Ascending aorta (tissue), 2 donors: ENCODE measurements around the gene PANK1. TPM values are rescaled to one million over a fixed set of nuclear protein-coding genes. Genes with fewer than 3 reads are reported as not detected.
A peak's percentile ranks its signal among the peaks of the same experiment; 100 is the strongest.

ENCODE experiments used
- DNase-seq, 2 donors: peaks; one replicate each; pipeline ENCODE4 v3.0.0-alpha.2; 2019; ENCODE audit warnings: low spot score in 2 of 2
- H3K27ac ChIP-seq, 2 donors: fragments of 200-600 bp; sonication (generic); one replicate each; pipeline ENCODE4 v1.5.1; 2016 to 2017; ENCODE audit warnings: mild to moderate bottlenecking in 1 of 2
- H3K27me3 ChIP-seq: fragments of 200-600 bp; sonication (generic); one replicate; pipeline ENCODE4 v1.5.1; 2017
- H3K36me3 ChIP-seq, 2 donors: fragments of 200-600 bp; sonication (generic); one replicate each; pipeline ENCODE4 v1.5.1; 2016
- H3K4me1 ChIP-seq, 2 donors: fragments of 200-600 bp; sonication (generic); one replicate each; pipeline ENCODE4 v1.5.1; 2016 to 2017; ENCODE audit warnings: mild to moderate bottlenecking in 1 of 2
- H3K4me3 ChIP-seq, 2 donors: fragments of 200-600 bp; sonication (generic); one replicate each; pipeline ENCODE4 v1.5.1; 2016 to 2017; ENCODE audit warnings: mild to moderate bottlenecking in 1 of 2
- H3K9me3 ChIP-seq, 2 donors: fragments of 200-600 bp; sonication (generic); one replicate each; pipeline ENCODE4 v1.5.1; 2016
- intact Hi-C: fragments of 100-400 bp; cut with DNase I; formaldehyde crosslinking; loops from one replicate; pipeline ENCODE4 v1.15.1; 2023
- total RNA-seq: library from RNA; depleted of rRNA; stranded (reverse); fragments of >200 nt; gene quantifications from one replicate; pipeline ENCODE4 v1.1.0, GENCODE V29; 2016
- TF ChIP-seq, protein P1 (sequence below), 3 experiments: fragments of 200-600 bp in 2 of 3; fragments of 450-650 bp in 1 of 3; sonication (generic) in 2 of 3; IDR thresholded peaks; one replicate each; pipeline ENCODE4 v1.5.1; 2016 to 2019; ENCODE audit warnings: antibody characterized with exemption in 3 of 3, mild to moderate bottlenecking in 1 of 3, moderate library complexity in 1 of 3

PANK1 gene
- total RNA-seq, 1 donor from 2014 or later, result 1.5 TPM

DNA sequence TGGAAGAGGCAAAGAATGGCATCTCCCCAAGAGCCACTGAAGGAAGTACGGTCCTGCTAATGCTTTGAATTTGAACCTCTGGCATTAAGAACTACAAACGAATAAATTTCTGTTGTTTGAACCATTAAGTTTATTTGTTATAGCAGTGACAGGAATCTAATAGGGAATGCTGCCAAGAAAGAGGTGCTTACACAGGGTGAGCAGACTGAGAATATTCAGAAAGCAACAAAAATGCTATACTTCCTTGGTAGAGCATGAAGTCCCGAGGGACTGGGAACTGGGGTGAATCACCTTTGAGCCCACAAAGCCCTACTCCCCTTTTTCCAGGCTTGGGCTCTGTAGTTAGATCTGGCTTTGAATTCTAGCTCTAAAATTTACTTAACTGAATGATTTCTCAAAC, 45.0 kb downstream of the PANK1 start:
- no peak overlapping the region for H3K4me3 ChIP-seq
- H3K27ac ChIP-seq, result no peak overlapping the region
- H3K36me3 ChIP-seq, result no peaks in the 10 kb centered on the region
- no peak for DNase-seq
- TF ChIP-seq, protein P1, sequence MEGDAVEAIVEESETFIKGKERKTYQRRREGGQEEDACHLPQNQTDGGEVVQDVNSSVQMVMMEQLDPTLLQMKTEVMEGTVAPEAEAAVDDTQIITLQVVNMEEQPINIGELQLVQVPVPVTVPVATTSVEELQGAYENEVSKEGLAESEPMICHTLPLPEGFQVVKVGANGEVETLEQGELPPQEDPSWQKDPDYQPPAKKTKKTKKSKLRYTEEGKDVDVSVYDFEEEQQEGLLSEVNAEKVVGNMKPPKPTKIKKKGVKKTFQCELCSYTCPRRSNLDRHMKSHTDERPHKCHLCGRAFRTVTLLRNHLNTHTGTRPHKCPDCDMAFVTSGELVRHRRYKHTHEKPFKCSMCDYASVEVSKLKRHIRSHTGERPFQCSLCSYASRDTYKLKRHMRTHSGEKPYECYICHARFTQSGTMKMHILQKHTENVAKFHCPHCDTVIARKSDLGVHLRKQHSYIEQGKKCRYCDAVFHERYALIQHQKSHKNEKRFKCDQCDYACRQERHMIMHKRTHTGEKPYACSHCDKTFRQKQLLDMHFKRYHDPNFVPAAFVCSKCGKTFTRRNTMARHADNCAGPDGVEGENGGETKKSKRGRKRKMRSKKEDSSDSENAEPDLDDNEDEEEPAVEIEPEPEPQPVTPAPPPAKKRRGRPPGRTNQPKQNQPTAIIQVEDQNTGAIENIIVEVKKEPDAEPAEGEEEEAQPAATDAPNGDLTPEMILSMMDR (IDR thresholded peaks at IDR 0.05), result no peak
- H3K27me3 ChIP-seq, result no peaks in the 10 kb centered on the region
- intact Hi-C loops, result no loop called here
- no peaks in the 10 kb centered on the region for H3K9me3 ChIP-seq
- H3K4me1 ChIP-seq, result no peaks in the 10 kb centered on the region

DNA sequence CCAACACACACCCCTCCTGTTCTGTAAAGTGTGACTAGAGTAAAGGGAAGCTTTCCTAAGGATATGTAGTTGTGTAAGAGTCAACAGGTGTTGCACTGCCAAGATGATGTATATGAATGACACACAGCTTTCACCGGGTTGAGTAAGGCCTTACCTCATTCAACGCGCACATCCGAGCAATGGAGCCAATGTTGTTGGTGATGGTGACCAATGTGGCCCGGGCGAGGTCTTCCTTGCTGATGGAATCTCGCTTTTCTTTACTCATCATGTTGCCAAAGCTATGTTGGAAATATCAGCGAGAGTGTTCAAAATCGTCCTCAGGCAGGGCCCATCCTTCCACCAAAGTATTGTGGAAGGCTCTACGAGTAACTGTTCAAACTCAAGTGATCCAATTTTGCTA, 52.0 kb downstream of the PANK1 start:
- intact Hi-C loops, result no loop called here
- no peak overlapping the region for H3K27ac ChIP-seq
- H3K36me3 ChIP-seq, result no peaks in the 10 kb centered on the region
- H3K9me3 ChIP-seq, result no peaks in the 10 kb centered on the region
- no peak for DNase-seq
- H3K4me1 ChIP-seq, result peaks cover 0 to 6% of the 10 kb centered on the region in 2 donors
- TF ChIP-seq, protein P1 (IDR thresholded peaks at IDR 0.05), result no peak
- H3K4me3 ChIP-seq, result no peak overlapping the region
- H3K27me3 ChIP-seq, result no peaks in the 10 kb centered on the region

DNA sequence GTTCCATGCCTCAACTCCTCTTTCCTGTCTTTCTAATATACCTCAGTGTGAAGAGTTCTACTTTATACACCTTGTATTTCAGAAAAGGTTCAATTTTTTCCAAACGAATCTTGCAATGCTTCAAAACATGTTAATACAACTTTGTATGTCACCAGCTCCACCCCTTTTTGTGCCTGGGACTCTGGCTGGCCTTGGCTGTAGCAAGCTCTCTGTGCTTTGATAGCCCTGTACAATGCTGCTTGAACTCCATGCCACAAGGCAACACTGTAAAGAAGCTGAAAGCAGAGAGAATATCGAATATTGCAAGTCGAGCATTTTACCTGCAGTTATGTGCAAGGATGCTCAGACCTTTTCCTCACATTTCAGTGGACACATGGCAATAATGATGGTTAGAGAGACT, 52.5 kb downstream of the PANK1 start:
- intact Hi-C loops, result no loop called here
- Histone ChIP-seq H3K4me1 (peaks cover 0 to 6% of the 10 kb centered on the region in 2 donors), H3K27ac (peak overlapping the region in 1 of 2 donors; percentile 19)

DNA sequence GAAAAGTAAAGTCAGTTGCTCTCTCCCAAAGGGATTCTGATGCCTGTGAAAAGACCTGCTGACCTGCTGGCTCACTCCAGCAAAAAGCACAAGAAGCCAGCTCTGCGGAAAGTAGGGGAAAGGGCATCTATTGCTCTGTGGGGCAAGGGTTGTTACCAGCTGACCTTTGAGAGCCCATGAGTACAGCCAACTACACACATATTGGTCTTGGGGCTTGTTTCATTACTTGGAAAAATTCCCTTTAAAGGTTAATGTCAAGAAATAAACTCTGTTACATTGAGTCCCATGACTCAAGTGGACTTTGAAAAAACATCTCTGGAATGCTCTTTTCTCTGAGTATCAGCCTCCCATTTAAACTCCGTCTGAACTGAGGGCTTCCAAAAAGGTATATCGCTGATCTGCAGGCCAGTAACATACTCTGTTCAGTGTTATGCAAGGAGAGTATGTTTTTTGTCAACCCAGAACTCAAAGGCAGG, 53.2 kb downstream of the PANK1 start:
- Histone ChIP-seq H3K27ac (peak overlapping the region; percentile 19 to 47), H3K36me3 (no peaks in the 10 kb centered on the region), H3K27me3 (no peaks in the 10 kb centered on the region), H3K9me3 (no peaks in the 10 kb centered on the region), H3K4me3 (no peak overlapping the region), H3K4me1 (peaks cover 0 to 6% of the 10 kb centered on the region in 2 donors)
- TF ChIP-seq, protein P1 (IDR thresholded peaks at IDR 0.05), result no peak
- intact Hi-C loops, result no loop called here
- DNase-seq, result no peak

More for the DNA sequence above, 52.5 kb downstream of the PANK1 start:
- TF ChIP-seq, protein P1 (IDR thresholded peaks at IDR 0.05), result no peak
- H3K36me3 ChIP-seq, result no peaks in the 10 kb centered on the region
- no peak overlapping the region for H3K4me3 ChIP-seq
- H3K27me3 ChIP-seq, result no peaks in the 10 kb centered on the region
- no peaks in the 10 kb centered on the region for H3K9me3 ChIP-seq
- DNase-seq, result no peak

DNA sequence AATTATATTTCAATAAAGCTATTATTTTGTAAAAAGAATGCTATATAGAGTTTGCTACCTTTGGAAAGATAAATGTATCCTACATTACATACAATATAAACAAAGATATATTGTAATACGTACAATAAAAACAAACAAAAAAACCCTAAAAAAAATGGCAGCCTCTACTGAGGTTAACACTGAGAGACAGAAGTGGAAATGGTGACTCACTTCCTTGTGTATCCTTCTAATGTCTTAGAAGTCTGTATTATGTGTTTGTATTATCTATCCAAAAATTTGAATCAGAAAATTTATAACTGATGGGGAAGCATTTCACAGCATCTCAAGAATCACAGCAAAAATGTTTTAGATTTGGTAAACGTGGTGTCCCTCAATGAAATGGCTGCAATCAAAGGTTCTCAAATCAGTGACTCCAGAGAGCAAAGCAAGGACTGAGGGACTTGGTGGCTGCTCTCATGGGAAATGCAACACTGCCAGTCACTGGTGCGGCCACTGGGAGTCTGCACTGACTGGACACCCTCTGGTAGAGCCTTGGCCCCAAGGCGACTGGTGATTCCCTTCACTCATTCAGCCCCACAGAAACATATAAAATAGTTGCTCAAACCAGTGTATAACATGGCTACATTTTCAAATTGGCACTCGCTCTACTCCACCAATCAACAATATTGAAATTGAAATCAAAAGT, 53.8 kb downstream of the PANK1 start:
- Histone ChIP-seq H3K4me3 (no peak overlapping the region), H3K27ac (peak overlapping the region; percentile 16 to 47), H3K4me1 (peaks cover 0 to 6% of the 10 kb centered on the region in 2 donors), H3K9me3 (no peaks in the 10 kb centered on the region), H3K27me3 (no peaks in the 10 kb centered on the region), H3K36me3 (no peaks in the 10 kb centered on the region)
- intact Hi-C loops, result no loop called here
- DNase-seq, result no peak
- TF ChIP-seq, protein P1 (IDR thresholded peaks at IDR 0.05), result no peak
